Esophagus mucosa (tissue), 1 donor: ENCODE measurements around the gene TMEM51. TPM values are rescaled to one million over a fixed set of nuclear protein-coding genes. Genes with fewer than 3 reads are reported as not detected.

Experiments
- ATAC-seq: fragments of 200-7000 bp; cut with Tn5 transposase; one replicate; pipeline ENCODE4 v1.9.1; 2020
- total RNA-seq: library from RNA; stranded (reverse); gene quantifications from one replicate; pipeline ENCODE4 v1.2.4, GENCODE V29; 2023
- donor health status: DM: yes; HTN: yes; CAD: no.

The TMEM51 gene
- total RNA-seq, 1 donor from 2014 or later = 22.5 TPM

DNA sequence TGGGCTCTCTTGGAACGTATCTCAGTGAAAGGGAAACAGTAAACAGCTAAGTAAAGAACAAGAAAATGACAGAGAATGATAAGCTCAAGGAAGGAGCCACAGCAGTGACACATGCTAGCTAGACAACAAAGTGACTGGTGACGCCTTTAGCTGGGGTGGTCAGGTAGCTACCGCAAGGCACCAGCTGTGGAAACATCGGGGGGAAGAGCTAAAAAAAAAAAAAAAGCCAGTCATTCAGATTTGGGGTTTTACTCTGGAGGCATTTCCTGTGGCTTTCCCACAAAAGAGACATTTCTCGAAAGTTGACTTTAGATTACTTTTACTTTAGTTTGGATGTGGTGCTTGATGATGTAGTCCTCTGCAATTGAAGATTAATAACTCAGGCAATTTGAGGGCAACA is 95.5 kb downstream of the TMEM51 start:
- no peak for ATAC-seq

DNA sequence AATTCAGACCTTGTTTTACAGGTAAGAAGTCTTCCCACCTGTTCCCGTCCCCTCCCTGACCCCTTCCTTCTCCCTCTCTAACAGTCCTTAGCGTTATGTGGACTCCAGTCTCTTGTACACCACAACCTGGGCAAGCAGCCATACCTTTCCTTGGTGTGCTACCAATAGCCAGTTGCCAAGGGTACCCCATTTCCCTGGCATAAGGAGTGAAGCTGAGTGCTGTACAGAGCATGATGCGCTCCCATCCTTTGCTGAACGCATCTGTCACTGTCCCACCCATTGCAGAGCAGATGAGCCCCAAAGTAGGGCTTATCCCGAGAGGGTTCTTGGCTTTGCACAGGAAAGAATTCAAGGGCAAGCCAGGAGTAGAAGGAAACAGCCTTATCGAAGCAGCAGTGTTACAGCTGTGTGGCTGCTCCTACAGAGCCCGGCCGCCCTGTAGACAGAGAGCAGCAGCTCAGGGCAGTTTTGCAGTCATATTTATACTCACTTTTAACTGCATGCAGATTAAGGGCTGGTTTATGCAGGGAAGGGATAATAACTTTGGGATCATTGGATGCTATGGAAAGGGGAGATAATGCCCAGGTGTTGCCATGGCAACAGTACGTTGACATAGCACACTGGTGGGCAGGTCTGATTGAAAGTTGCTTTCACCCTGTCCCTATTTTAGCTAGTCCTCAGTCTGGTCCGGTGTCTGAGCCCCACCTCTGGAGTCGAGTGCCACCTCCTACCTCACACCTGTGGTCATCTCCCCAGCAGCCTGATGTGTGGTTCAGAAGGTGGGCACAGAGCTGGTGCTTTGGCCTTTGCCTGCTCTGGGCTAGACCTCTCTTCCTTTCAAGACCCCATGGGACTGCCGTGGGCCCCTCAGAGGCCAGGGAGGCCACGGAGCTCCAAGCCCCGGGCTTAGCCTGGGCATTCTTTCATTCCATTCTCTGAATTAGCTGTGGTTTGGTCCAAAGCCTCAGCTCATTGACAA is 98.6 kb downstream of the TMEM51 start:
- no peak for ATAC-seq

DNA sequence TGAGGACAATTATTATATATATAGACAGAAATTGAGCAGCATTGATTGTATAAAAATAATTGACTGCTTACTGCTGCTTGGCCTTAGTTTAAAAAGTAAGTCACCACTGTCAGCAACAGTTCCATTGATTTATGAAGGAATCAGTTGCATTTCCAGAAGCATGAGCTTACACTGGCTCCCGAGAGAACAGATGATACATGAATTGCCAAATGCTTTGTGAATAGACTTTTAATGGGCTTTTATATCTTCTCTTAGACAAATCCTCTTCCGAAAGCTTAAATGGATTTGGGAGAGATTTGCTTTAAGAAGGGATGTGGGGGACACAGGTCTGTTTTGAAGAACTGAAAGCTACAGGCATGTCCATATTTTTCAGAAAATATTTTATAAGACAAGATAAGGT is 101.0 kb downstream of the TMEM51 start:
- ATAC-seq = no peak

DNA sequence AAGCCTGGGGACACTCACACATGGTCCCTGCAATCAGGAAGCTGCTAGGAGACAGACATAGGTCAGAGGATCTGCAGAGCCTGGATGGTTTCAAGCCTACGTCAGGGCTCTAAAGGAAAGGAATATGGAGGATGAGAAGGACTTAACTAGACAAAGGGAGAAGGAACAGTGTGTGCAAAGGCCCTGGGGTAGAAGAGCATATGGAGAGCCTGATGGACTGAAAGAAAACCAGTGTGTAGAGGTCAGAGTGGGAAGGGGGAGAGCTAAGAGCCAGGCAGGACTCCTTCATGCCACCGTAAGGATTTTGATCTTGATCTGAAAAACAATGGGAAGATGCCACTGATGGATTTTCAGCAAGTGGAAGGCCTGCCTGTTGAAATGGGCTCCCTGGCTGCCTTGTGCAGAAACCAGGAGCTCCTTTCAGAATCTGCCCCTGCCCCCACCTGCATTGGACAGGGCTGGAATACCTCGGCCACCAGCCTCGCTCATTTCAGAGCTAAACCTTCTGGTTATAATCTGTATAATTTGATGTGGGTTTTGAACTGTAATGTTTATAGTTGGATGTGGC is 102.1 kb downstream of the TMEM51 start:
- no peak for ATAC-seq

- no peak for ATAC-seq
Measured at GRCh38 chr1:15256584-15256983, 103.0 kb downstream of the TMEM51 start.

- no peak for ATAC-seq
Measured at GRCh38 chr1:15257309-15257708, 103.8 kb downstream of the TMEM51 start.

DNA sequence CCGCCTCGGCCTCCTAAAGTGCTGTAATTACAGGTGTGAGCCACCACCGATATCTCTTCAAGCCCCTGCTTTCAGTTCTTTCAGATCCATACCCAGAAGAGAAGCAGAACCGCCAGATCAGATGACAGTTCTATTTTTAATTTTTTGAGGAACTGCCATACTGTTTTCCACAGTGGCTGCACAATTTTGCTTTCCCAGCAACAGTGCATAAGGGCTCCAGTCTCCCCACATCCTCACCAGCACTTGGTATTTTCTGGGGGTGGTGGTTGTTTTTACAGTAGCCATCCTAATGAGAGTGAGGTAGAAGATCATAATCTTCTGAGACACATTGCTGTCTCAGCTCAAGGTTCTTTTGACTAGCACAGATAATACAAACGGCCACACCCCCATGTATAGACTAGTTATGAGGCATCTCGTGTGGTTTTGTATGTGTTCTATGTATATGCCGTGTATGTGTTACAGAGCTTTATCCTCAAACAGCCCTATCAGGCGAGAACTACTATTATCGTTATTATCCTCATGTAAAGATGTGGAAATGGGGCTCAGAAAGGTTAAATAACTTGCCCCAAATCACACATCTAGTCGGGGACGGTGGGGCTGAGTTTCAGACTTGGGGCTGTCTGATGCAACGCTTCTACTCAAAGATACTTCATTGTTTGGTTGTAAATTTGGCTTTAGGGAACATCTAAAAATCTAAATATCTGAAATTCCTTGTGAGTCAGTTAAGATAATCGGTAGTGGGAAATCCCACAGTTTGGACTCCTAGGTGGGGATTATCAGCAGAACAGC is 105.5 kb downstream of the TMEM51 start:
- ATAC-seq = no peak

DNA sequence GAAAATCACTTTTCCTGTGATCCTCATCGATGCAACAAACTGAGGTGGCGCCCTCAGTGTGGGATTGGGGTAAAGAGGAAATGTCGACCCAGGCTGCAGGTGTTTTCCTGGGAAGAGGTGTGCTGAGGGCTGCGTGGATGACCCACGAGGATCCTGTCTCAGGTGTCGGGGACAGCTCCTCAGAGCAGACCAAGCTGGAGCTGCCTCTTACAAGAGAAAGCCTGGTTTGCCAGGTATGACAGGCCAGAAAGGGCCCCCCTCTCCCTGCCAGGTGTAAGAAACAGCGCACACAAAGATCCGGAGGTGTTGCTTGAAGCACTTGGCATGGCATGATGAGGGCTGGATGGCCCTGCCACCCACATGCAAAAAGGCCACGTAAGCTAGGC is 106.1 kb downstream of the TMEM51 start:
- ATAC-seq = no peak

GRCh38 chr1:15260418-15261154 is 107.0 kb downstream of the TMEM51 start:
- ATAC-seq = peak; percentile 56

DNA sequence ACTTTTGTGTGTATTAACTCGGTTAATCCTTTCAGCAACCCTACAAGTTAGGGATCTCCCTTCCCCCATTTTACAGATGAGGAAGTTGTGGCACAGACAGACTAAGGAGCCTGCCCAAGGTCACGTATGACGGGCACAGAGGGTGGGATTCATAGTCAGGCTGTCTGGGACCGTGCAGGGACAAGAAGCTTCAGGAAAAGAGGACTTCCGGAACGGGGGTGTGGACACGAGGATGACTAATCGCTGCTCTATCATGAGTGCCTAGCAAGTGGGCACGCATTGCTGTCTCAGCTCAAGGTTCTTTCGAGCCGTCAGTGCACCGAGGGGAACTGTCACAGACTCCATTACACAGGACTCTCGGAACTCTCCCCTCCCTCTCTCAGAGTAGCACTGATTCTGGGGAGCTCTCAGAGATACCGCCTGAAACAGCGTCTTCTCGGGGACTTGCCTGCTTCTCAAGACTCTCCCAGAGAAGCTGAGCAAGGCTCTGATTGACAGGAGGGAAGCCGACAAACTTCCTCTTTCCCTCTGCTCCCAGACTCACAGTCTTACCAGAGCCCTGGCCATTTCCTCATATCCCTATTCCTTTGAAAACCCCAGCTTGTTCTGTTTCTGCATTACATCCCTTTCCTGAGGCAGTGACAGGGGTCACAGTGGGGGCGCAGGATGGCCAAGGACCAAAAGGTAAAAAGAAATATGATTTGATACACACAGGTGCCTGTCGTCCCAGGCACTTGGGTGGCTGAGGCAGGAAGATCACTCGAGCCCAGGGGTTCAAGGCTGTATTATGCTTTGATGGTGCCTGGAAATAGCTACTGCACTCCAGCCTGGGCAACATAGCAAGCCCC is 107.8 kb downstream of the TMEM51 start:
- peak; percentile 68 for ATAC-seq

DNA sequence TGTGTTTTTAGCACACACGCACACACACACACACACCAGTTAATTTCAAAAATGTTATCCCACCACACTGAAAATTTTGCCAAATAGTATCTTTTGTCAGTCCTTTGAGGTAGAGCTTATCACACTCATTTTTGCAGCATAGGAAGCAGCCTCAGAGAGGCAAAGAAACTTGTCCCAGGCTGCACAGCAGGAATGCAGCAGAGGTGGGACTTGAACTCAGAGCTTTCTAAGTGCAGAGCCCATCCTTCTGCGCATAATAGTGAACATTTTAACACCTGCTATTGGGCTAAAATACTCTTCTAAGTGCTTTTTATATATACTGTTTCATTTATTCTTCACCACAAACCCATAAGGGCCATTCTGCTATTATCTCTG is 108.4 kb downstream of the TMEM51 start:
- no peak for ATAC-seq

DNA sequence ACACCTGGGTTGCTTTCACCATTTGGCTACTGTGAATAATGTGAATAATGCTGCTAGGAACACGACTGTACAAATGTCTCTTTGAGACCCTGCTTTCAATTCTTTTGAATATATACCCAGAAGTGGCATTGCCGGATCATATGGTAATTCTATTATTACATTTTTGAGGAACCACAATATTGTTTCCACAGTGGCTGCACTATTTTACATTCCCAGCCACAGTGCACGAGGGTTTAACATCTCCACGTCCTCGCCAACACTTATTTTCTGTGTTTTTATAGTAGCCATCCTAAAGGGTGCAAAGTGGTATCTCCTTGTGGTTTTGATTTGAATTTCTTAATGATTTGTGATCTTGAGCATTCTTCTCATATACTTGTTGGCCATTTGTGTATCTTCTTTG is 109.2 kb downstream of the TMEM51 start:
- ATAC-seq = no peak

DNA sequence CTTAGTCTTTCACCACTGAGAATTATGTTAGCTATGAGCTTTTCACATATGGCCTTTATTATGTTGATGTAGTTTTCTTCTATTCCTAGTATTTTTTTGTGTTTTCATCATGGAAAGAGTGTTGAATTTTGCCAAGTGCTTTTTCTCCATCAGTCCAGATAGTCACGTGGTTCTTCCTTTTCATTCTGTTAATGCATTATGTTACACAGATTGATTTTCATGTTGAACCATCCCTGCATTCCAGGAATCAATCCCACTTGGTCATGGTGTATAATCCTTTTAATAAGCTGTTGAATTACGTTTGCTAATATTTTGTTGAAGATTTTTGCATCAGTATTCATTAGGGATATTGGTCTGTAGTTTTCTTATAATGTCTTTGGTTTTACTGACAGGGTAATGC is 111.2 kb downstream of the TMEM51 start:
- no peak for ATAC-seq

Other genes with a start within 250 kb of the TMEM51 start
- gene FHAD1, start 93.5 kb downstream of the TMEM51 start, total RNA-seq = 0.32 TPM